Activated CD4-positive, alpha-beta T cell treated with anti-CD3 and anti-CD28 coated beads, Interleukin-2, Interleukin-6, amounts not matched to agents 100 ng/mL and 50 ng/mL, durations not matched to agents 16 hours and 8 hours (primary cell): ENCODE measurements around the gene SWT1.

Source experiments
- DNase-seq: peaks from one replicate; pipeline ENCODE4 v3.0.0-alpha.2; 2020

SWT1 gene

GRCh38 chr1:185325413-185325812 is 168.4 kb downstream of the SWT1 start:
- no peak for DNase-seq

DNA sequence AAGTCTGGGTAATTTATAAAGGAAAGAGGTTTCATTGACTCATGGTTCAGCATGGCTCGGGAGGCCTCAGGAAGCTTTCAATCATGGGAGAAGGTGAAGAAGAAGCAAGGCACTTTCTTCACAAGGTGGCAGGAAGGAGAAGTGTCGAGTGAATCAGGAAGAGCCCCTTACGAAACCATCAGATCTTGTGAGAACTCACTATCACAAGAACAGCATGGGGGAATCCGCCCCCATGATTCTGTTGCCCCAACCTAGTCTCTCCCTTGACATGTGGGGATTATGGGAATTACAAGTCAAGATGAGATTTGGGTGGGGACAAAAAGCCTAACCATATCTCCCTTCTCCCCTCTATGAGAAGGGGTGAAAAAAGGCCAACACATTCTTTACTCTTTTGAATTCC is 171.3 kb downstream of the SWT1 start:
- DNase-seq, result no peak

DNA sequence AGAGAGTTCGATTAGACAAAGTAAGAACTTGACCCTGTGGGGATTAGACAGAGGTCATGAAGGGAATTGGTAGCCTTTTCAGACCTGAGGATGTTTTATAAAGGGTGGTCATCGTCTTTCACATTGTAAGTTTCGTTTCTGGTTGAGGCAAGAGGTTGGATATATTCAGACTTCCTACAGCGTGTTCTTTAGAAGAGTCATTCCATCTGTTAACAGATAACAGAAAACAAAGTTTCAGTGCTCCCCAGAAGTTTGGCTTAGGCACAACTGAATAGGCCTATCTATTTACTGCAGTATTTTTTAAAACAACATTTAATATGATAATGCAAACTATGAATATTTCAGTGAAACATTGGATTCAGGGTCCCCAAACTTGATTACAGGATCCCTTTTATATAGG is 177.2 kb downstream of the SWT1 start:
- no peak for DNase-seq

- DNase-seq, result no peak
Observed at GRCh38 chr1:185337246-185337645, 180.3 kb downstream of the SWT1 start.

DNA sequence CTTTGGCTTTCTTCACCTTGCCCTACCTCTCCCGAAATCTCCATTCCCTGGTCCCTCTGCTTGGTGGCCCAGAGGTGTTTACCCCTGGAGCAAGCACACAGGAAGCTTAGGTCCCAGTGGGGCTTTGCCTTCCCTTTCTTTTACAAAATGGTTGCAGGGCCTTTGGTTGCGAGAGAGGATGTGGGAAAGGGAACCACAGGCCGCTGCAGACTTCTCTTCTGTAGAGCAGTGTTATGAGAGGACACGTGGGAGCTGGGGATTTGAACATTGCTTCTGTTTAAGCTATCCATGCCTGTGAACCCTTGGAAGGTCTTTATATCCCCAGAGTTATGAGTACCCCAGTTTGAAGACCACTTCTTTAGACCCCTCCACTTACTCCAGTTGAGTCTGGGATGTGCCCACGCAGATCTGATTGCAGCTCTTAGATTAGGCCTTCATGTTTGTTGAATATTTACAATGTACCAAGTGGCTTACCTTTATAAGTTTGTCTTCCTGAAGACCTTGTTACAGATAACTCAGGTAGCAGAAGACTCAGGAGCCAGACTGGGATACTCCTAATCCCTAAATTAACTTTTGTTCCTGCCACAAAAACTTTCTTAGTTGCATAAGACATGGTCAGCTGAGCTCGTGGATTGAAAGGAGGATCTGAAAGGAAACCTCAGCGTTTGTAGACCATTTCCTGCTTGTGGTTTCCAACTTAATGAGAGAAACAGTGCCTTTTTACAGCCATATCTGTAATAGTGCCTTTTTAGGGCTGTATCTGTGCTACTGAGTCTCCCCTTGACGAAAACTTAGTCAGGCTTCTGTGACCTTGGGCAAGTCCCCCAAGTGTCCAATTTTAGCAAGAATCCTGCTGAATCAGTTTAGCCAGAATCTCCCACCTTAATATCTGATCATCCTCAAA is 182.0 kb downstream of the SWT1 start:
- peak; percentile 56 for DNase-seq

- no peak for DNase-seq
Observed at GRCh38 chr1:185341196-185341781, 184.3 kb downstream of the SWT1 start.
